HG02763 (cell line): ENCODE data around the gene SI.
"Not testable (repeated sequence)": the region's sequence is repeated elsewhere in the genome, so short reads cannot be mapped to it uniquely, and the experiment has no call there.

Experiments used
- ATAC-seq: cut with Tn5 transposase; IDR thresholded peaks from one replicate; pipeline ENCODE4 v1.9.1; 2021; ENCODE audit warnings: mild to moderate bottlenecking, moderate library complexity; ENCODE audit not compliant: unreplicated experiment

SI gene

GRCh38 chr3:165078293-165078692 lies at the start of gene SI:
TSS of gene SI (minus strand) at chr3:165078496. CDS start at chr3:165076012, 2,484 bp downstream.
- ATAC-seq, result no peak

- no peak for ATAC-seq
Observed at GRCh38 chr3:165125836-165126235, 47.5 kb upstream of the SI start.

- ATAC-seq, result no peak
Observed at GRCh38 chr3:165111401-165111800, 33.1 kb upstream of the SI start.

- no peak for ATAC-seq
Observed at GRCh38 chr3:165103616-165104015, 25.3 kb upstream of the SI start.

GRCh38 chr3:165082650-165083049 lies 4.4 kb upstream of the SI start:
- ATAC-seq, result no peak

GRCh38 chr3:165081183-165081582 lies 2.9 kb upstream of the SI start:
- ATAC-seq, result no peak

- no peak for ATAC-seq
Observed at GRCh38 chr3:165075695-165076094, 2.6 kb downstream of the SI start.

- ATAC-seq, result no peak
Observed at GRCh38 chr3:165070682-165071081, 7.6 kb downstream of the SI start.

- ATAC-seq, result no peak
Observed at GRCh38 chr3:165056510-165056909, 21.8 kb downstream of the SI start.

- ATAC-seq, result no peak
Observed at GRCh38 chr3:165040186-165040585, 38.1 kb downstream of the SI start.

GRCh38 chr3:165011557-165011956 lies 66.7 kb downstream of the SI start:
- ATAC-seq, result no peak

- ATAC-seq, result no peak
Observed at GRCh38 chr3:164984947-164985346, 93.3 kb downstream of the SI start.

- ATAC-seq, result no peak
Observed at GRCh38 chr3:164962610-164963009, 115.7 kb downstream of the SI start.

- no peak for ATAC-seq
Observed at GRCh38 chr3:164952966-164953365, 125.3 kb downstream of the SI start.

GRCh38 chr3:164951403-164951802 lies 126.9 kb downstream of the SI start:
- ATAC-seq, result not testable (repeated sequence)

GRCh38 chr3:164940745-164941144 lies 137.6 kb downstream of the SI start:
- ATAC-seq, result no peak

GRCh38 chr3:164929642-164930041 lies 148.7 kb downstream of the SI start:
- no peak for ATAC-seq
